Astrocyte (in vitro differentiated cells and primary cell): ENCODE data around the gene PLXNB2. TPM values are rescaled to one million over a fixed set of nuclear protein-coding genes. Genes with fewer than 3 reads are reported as not detected.

Experiments used
- DNase-seq: peaks from one replicate; pipeline ENCODE4 v3.0.0-alpha.2; 2010; ENCODE audit warnings: low read depth
- FAIRE-seq: peaks from 2 replicates; lab custom pipeline; 2011; peaks lifted over from hg19 to GRCh38; lab: Jason Lieb, UNC
- H2AFZ ChIP-seq: 2 replicates; pipeline ENCODE4 v1.6.0; 2012; ENCODE audit warnings: low read depth, low read length, inconsistent platforms
- H3K27ac ChIP-seq: 2 replicates; pipeline ENCODE4 v1.5.1; 2011; ENCODE audit warnings: low read depth, low read length, inconsistent platforms
- H3K27me3 ChIP-seq: 2 replicates; pipeline ENCODE4 v1.6.0; 2011; ENCODE audit warnings: low read length, inconsistent platforms; ENCODE audit not compliant: insufficient read depth
- H3K36me3 ChIP-seq: 2 replicates; pipeline ENCODE4 v1.5.1; 2011; ENCODE audit warnings: low read length, inconsistent platforms; ENCODE audit not compliant: insufficient read depth
- H3K4me1 ChIP-seq: 2 replicates; pipeline ENCODE4 v1.5.1; 2011; ENCODE audit warnings: low read length, inconsistent platforms; ENCODE audit not compliant: insufficient read depth
- H3K4me2 ChIP-seq: 2 replicates; pipeline ENCODE4 v1.6.0; 2012; ENCODE audit warnings: low read length, inconsistent platforms
- H3K4me3 ChIP-seq: 2 replicates; pipeline ENCODE4 v1.5.1; 2011; ENCODE audit warnings: low read depth, mild to moderate bottlenecking, low read length, inconsistent platforms; ENCODE audit not compliant: insufficient read depth
- H3K79me2 ChIP-seq: 2 replicates; pipeline ENCODE4 v1.6.0; 2012; ENCODE audit warnings: mild to moderate bottlenecking, low read length, inconsistent platforms; ENCODE audit not compliant: insufficient read depth
- H3K9ac ChIP-seq: 2 replicates; pipeline ENCODE4 v1.6.0; 2012; ENCODE audit warnings: mild to moderate bottlenecking, low read length, inconsistent platforms
- H3K9me3 ChIP-seq: 2 replicates; pipeline ENCODE4 v1.5.1; 2012; ENCODE audit warnings: low read depth, mild to moderate bottlenecking, low read length, inconsistent platforms; ENCODE audit not compliant: insufficient read depth
- H4K20me1 ChIP-seq: 2 replicates; pipeline ENCODE4 v1.6.0; 2012; ENCODE audit warnings: low read length, inconsistent platforms; ENCODE audit not compliant: insufficient read depth
- H3K27ac Mint-ChIP-seq: one replicate; pipeline ENCODE4 v1.8.0; 2021; ENCODE audit warnings: mild to moderate bottlenecking, mixed read lengths; ENCODE audit not compliant: unreplicated experiment
- H3K27me3 Mint-ChIP-seq: one replicate; pipeline ENCODE4 v1.8.0; 2021; ENCODE audit warnings: low read depth, mixed read lengths; ENCODE audit not compliant: unreplicated experiment
- H3K36me3 Mint-ChIP-seq: one replicate; pipeline ENCODE4 v1.8.0; 2021; ENCODE audit warnings: low read depth, mixed read lengths; ENCODE audit not compliant: unreplicated experiment
- H3K4me1 Mint-ChIP-seq: one replicate; pipeline ENCODE4 v1.8.0; 2021; ENCODE audit warnings: low read depth, mixed read lengths; ENCODE audit not compliant: unreplicated experiment
- H3K4me3 Mint-ChIP-seq: one replicate; pipeline ENCODE4 v1.8.0; 2021; ENCODE audit warnings: mild to moderate bottlenecking, moderate library complexity, mixed read lengths; ENCODE audit not compliant: unreplicated experiment
- H3K9me3 Mint-ChIP-seq: one replicate; pipeline ENCODE4 v1.8.0; 2021; ENCODE audit warnings: mild to moderate bottlenecking, mixed read lengths; ENCODE audit not compliant: unreplicated experiment
- CTCF ChIP-seq: IDR thresholded peaks from 2 replicates; pipeline ENCODE4 v1.5.1; 2011; ENCODE audit warnings: low read depth, mild to moderate bottlenecking, inconsistent platforms, low read length, moderate library complexity; ENCODE audit not compliant: insufficient read depth
- EZH2 ChIP-seq: IDR thresholded peaks from 2 replicates; pipeline ENCODE4 v1.6.1; 2012; ENCODE audit warnings: mild to moderate bottlenecking, low read length, inconsistent platforms; ENCODE audit not compliant: insufficient read depth
- total RNA-seq: library from RNA; stranded (reverse); gene quantifications from 2 replicates; pipeline ENCODE4 v1.2.1, GENCODE V29; 2021

Gene PLXNB2
- total RNA-seq, 1 donor from 2014 or later, result 327 TPM

- Mint-ChIP-seq H3K9me3 (no peaks in the 10 kb centered on the region), H3K27ac (no peak overlapping the region), H3K36me3 (peaks cover 2% of the 10 kb centered on the region), H3K4me1 (peaks cover 27% of the 10 kb centered on the region), H3K27me3 (no peaks in the 10 kb centered on the region), H3K4me3 (no peak overlapping the region)
- no peaks in the 10 kb centered on the region for H3K9me3 ChIP-seq
- H3K4me1 ChIP-seq, result peaks cover 52% of the 10 kb centered on the region
- no peak overlapping the region for H3K27ac ChIP-seq
- H3K9ac ChIP-seq, result no peak overlapping the region
- FAIRE-seq, result no peak
- no peaks in the 10 kb centered on the region for H3K27me3 ChIP-seq
- DNase-seq, result no peak
- H4K20me1 ChIP-seq, result peaks cover 90% of the 10 kb centered on the region
- H2AFZ ChIP-seq, result no peak overlapping the region
- peaks cover 99% of the 10 kb centered on the region for H3K79me2 ChIP-seq
- no peak overlapping the region for H3K4me3 ChIP-seq
- H3K36me3 ChIP-seq, result no peaks in the 10 kb centered on the region
- no peak for TF ChIP-seq EZH2
- no peak for TF ChIP-seq CTCF
- peak overlapping the region; percentile 39 for H3K4me2 ChIP-seq
These were observed 7.4 kb downstream of the PLXNB2 start for GRCh38 chr22:50299785-50300619.

- Histone ChIP-seq H3K4me3 (no peak overlapping the region), H3K36me3 (no peaks in the 10 kb centered on the region), H3K9ac (no peak overlapping the region), H3K4me2 (peak overlapping the region; percentile 39), H3K79me2 (peaks cover 99% of the 10 kb centered on the region), H3K27ac (no peak overlapping the region), H2AFZ (no peak overlapping the region), H3K9me3 (no peaks in the 10 kb centered on the region), H3K27me3 (no peaks in the 10 kb centered on the region), H4K20me1 (peaks cover 92% of the 10 kb centered on the region), H3K4me1 (peaks cover 49% of the 10 kb centered on the region)
- peak overlapping the region; percentile 54 for H3K4me3 Mint-ChIP-seq
- no peak for FAIRE-seq
- H3K36me3 Mint-ChIP-seq, result peaks cover 2% of the 10 kb centered on the region
- H3K27ac Mint-ChIP-seq, result peak overlapping the region; percentile 83
- no peaks in the 10 kb centered on the region for H3K9me3 Mint-ChIP-seq
- no peaks in the 10 kb centered on the region for H3K27me3 Mint-ChIP-seq
- no peak for DNase-seq
- TF ChIP-seq CTCF, result no peak
- TF ChIP-seq EZH2, result no peak
- H3K4me1 Mint-ChIP-seq, result peaks cover 25% of the 10 kb centered on the region
These were observed 8.3 kb downstream of the PLXNB2 start for GRCh38 chr22:50298937-50299784.
